ENCODE data around the gene CCDC85C. TPM values are rescaled to one million over a fixed set of nuclear protein-coding genes. Genes with fewer than 3 reads are reported as not detected.
"Not testable (repeated sequence)": the region's sequence is repeated elsewhere in the genome, so short reads cannot be mapped to it uniquely, and the experiment has no call there.

The CCDC85C gene
- total and polyA plus RNA-seq, 2 experiments from 2014 or later: 4.5 to 24.9 TPM

DNA sequence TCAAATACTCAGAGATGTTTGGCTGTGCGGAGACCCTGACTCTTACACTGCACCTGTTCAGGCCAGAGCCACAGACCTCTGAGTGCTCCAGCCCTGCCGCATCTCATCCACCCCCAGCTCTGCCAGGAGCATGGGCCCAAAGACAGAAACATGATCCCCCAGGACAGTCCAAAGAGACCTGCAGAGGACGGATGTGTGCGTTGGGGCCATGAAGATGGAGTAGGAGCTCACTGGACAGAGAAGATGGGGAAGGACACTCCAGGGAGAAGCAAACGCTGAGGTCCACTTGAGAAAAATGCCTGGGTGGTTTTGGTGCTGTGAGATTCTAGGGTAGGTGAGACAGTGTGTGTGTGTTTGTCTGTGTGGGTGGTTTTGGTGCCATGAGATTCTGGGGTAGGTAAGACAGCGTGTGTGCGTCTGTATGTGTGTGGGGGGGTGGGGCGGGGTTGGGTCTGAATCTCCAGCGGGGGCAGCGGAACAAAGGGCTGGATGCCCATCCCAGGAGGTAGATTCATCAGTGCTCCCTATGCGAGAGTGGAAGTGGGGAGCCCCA is 40.1 kb upstream of the CCDC85C start (continued):
- TF ChIP-seq EZH2phosphoT487 (IDR thresholded peaks at IDR 0.05; ENCODE audit: unreplicated experiment) (no peak), EZH2 (IDR thresholded peaks at IDR 0.05; ENCODE audit: low read depth, unreplicated experiment) (no peak), ZNF331 (CRISPR knock-in tag; IDR thresholded peaks at IDR 0.05; ENCODE audit: low read depth) (no peak), NANOG (IDR thresholded peaks at IDR 0.05; ENCODE audit: borderline replicate concordance) (no peak), ZNF114 (CRISPR knock-in tag; IDR thresholded peaks at IDR 0.05) (no peak)
- TF ChIP-seq, protein P1, sequence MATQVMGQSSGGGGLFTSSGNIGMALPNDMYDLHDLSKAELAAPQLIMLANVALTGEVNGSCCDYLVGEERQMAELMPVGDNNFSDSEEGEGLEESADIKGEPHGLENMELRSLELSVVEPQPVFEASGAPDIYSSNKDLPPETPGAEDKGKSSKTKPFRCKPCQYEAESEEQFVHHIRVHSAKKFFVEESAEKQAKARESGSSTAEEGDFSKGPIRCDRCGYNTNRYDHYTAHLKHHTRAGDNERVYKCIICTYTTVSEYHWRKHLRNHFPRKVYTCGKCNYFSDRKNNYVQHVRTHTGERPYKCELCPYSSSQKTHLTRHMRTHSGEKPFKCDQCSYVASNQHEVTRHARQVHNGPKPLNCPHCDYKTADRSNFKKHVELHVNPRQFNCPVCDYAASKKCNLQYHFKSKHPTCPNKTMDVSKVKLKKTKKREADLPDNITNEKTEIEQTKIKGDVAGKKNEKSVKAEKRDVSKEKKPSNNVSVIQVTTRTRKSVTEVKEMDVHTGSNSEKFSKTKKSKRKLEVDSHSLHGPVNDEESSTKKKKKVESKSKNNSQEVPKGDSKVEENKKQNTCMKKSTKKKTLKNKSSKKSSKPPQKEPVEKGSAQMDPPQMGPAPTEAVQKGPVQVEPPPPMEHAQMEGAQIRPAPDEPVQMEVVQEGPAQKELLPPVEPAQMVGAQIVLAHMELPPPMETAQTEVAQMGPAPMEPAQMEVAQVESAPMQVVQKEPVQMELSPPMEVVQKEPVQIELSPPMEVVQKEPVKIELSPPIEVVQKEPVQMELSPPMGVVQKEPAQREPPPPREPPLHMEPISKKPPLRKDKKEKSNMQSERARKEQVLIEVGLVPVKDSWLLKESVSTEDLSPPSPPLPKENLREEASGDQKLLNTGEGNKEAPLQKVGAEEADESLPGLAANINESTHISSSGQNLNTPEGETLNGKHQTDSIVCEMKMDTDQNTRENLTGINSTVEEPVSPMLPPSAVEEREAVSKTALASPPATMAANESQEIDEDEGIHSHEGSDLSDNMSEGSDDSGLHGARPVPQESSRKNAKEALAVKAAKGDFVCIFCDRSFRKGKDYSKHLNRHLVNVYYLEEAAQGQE (IDR thresholded peaks at IDR 0.05; ENCODE audit: unreplicated experiment): no peak

DNA sequence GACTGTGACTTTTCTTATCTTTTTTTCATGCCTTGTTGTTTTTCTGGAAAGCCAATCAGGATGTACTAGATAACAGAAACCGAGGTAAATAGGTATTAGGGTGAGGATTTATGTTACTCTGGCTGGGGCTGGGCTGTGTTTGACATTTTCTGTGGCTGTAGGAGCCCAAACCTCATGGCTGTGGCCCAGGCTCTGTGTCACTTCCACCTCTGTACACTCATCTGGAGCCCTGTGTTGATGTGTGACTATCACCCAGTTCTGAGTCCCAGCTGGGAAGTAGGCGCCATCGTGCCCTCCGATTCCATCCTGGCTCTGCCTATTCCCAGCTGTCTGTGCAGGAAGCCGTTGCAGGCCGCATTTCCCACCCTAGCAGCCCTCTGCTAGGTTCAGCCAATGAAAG is 39.3 kb upstream of the CCDC85C start:
- H3K27me3 Mint-ChIP-seq (ENCODE audit: insufficient read depth, low read depth, poor library complexity): peaks cover 24% of the 10 kb centered on the region
- no peaks in the 10 kb centered on the region for H3K36me3 Mint-ChIP-seq (ENCODE audit: low read depth)
- Histone ChIP-seq H3K4me1 (ENCODE audit: insufficient read depth) (peaks cover 3% of the 10 kb centered on the region; the same call in 1 of the 2 replicates), H3K9me2 (ENCODE audit: insufficient read depth) (no peaks in the 10 kb centered on the region), H4K20me1 (replicated peaks; ENCODE audit: insufficient read depth) (no peaks in the 10 kb centered on the region), H3K36me3 (ENCODE audit: insufficient read depth) (no peaks in the 10 kb centered on the region), H3F3A (replicated peaks; ENCODE audit: low read depth) (0 out of 2 replicates have a peak, but pooled peaks cover 3% of the 10 kb centered on the region), H2AFZ (no peak overlapping the region), H3K27me3 (ENCODE audit: insufficient read depth) (peaks cover 29% of the 10 kb centered on the region), H3K4me2 (no peak overlapping the region), H3K4me3 (no peak overlapping the region), H3K27ac (ENCODE audit: low read depth) (no peak overlapping the region), H3K79me2 (replicated peaks; ENCODE audit: insufficient read depth) (no peaks in the 10 kb centered on the region)
- H3K4me1 Mint-ChIP-seq: peaks cover 8% of the 10 kb centered on the region
- H3K27ac Mint-ChIP-seq: no peak overlapping the region
- H3K4me3 Mint-ChIP-seq: no peak overlapping the region
- DNase-seq (ENCODE audit: low spot score) (no peak), ATAC-seq (no peak)
- no peak for TF ChIP-seq ZNF331 (CRISPR knock-in tag; IDR thresholded peaks at IDR 0.05; ENCODE audit: low read depth)
- TF ChIP-seq STAT1 (IDR thresholded peaks at IDR 0.05; ENCODE audit: unreplicated experiment): no peak
- TF ChIP-seq EZH2 (IDR thresholded peaks at IDR 0.05; ENCODE audit: low read depth, unreplicated experiment): no peak
- no peak for TF ChIP-seq ZNF114 (CRISPR knock-in tag; IDR thresholded peaks at IDR 0.05)
- TF ChIP-seq, protein P2, sequence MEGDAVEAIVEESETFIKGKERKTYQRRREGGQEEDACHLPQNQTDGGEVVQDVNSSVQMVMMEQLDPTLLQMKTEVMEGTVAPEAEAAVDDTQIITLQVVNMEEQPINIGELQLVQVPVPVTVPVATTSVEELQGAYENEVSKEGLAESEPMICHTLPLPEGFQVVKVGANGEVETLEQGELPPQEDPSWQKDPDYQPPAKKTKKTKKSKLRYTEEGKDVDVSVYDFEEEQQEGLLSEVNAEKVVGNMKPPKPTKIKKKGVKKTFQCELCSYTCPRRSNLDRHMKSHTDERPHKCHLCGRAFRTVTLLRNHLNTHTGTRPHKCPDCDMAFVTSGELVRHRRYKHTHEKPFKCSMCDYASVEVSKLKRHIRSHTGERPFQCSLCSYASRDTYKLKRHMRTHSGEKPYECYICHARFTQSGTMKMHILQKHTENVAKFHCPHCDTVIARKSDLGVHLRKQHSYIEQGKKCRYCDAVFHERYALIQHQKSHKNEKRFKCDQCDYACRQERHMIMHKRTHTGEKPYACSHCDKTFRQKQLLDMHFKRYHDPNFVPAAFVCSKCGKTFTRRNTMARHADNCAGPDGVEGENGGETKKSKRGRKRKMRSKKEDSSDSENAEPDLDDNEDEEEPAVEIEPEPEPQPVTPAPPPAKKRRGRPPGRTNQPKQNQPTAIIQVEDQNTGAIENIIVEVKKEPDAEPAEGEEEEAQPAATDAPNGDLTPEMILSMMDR (conservative IDR thresholded peaks at IDR 0.05; ENCODE audit: low read depth in 2 of 2): no peak
- TF ChIP-seq POLR2AphosphoS5 (IDR thresholded peaks at IDR 0.05; ENCODE audit: low read depth): no peak
- TF ChIP-seq, protein P1 (IDR thresholded peaks at IDR 0.05; ENCODE audit: unreplicated experiment): no peak
- no peaks in the 10 kb centered on the region for H3K9me3 Mint-ChIP-seq

DNA sequence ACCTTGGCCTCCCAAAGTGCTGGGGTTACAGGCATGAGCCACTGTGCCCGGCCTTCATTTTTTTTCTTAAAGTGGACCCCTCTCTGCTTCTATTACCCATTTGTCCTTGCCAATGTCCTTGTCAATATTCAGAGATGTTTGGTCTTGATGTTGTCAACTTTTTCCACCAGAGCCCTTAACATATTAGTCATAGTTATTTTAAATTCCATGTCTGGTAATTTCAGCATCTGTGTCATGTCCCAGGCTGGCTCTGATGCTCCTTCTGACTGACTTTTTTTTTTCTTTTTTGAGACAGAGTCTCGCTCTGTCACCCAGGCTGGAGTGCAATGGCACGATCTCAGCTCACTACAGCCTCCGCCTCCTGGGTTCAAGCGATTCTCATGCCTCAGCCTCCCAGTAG is 38.8 kb upstream of the CCDC85C start:
- H3K36me3 ChIP-seq (ENCODE audit: insufficient read depth); H3K4me1 ChIP-seq (ENCODE audit: insufficient read depth); H3K9me2 ChIP-seq (ENCODE audit: insufficient read depth); H3K4me2 ChIP-seq; H4K20me1 ChIP-seq (replicated peaks; ENCODE audit: insufficient read depth); H3K4me1 Mint-ChIP-seq; H3K27ac Mint-ChIP-seq; H3F3A ChIP-seq (replicated peaks; ENCODE audit: low read depth); ATAC-seq; DNase-seq (ENCODE audit: low spot score); H2AFZ ChIP-seq; H3K4me3 ChIP-seq; H3K27ac ChIP-seq (ENCODE audit: low read depth); H3K36me3 Mint-ChIP-seq (ENCODE audit: low read depth); H3K79me2 ChIP-seq (replicated peaks; ENCODE audit: insufficient read depth); H3K4me3 Mint-ChIP-seq; H3K9me3 Mint-ChIP-seq: not testable (repeated sequence)
- H3K27me3 Mint-ChIP-seq (ENCODE audit: insufficient read depth, low read depth, poor library complexity): peaks cover 24% of the 10 kb centered on the region
- H3K27me3 ChIP-seq (ENCODE audit: insufficient read depth): peaks cover 29% of the 10 kb centered on the region
